GM12878 (cell line): ENCODE data around the gene ZC3H12D. TPM values are rescaled to one million over a fixed set of nuclear protein-coding genes. Genes with fewer than 3 reads are reported as not detected.

Experiments used
- ATF7 ChIP-seq: fragments of 450-650 bp; IDR thresholded peaks from 2 replicates; pipeline ENCODE4 v1.6.1; 2016; ENCODE audit warnings: low read depth, mild to moderate bottlenecking
- CBFB ChIP-seq: IDR thresholded peaks from 2 replicates; pipeline ENCODE4 v1.6.1; 2016; ENCODE audit warnings: antibody characterized with exemption, low read depth
- CEBPZ ChIP-seq: fragments of 150-350 bp; IDR thresholded peaks from 2 replicates; pipeline ENCODE4 v1.6.1; 2016; ENCODE audit warnings: low read depth, low read length
- CTCF ChIP-seq, 3 experiments: IDR thresholded peaks in 2 of 3; conservative IDR thresholded peaks in 1 of 3; 2 replicates each; pipeline ENCODE4 v1.5.1; 2011; ENCODE audit warnings: low read depth in 3 of 3, low read length in 3 of 3, mild to moderate bottlenecking in 3 of 3, control low read depth in 2 of 3, moderate library complexity in 2 of 3, inconsistent platforms in 1 of 3, mixed read lengths in 1 of 3; ENCODE audit not compliant: control insufficient read depth in 2 of 3, insufficient read depth in 1 of 3; ENCODE audit errors: extremely low read depth in 1 of 3
- IRF3 ChIP-seq: fragments of 450-650 bp; IDR thresholded peaks from 2 replicates; pipeline ENCODE4 v1.6.1; 2014; ENCODE audit warnings: mild to moderate bottlenecking
- MEF2B ChIP-seq: fragments of 450-650 bp; IDR thresholded peaks from 2 replicates; pipeline ENCODE4 v1.6.1; 2018; ENCODE audit warnings: mild to moderate bottlenecking, moderate library complexity; ENCODE audit not compliant: partially characterized antibody, poor library complexity, severe bottlenecking
- MTA2 ChIP-seq: fragments of 450-650 bp; IDR thresholded peaks from 2 replicates; pipeline ENCODE4 v1.6.1; 2016; ENCODE audit warnings: low read depth, mild to moderate bottlenecking, moderate library complexity
- MYC ChIP-seq: IDR thresholded peaks from 2 replicates; pipeline ENCODE4 v1.6.1; 2011; ENCODE audit warnings: mild to moderate bottlenecking, low read length, moderate library complexity, inconsistent platforms; ENCODE audit not compliant: insufficient read depth, insufficient replicate concordance, insufficient read length, severe bottlenecking
- POLR2AphosphoS5 ChIP-seq: IDR thresholded peaks from 2 replicates; pipeline ENCODE4 v1.6.1; 2011; ENCODE audit warnings: mild to moderate bottlenecking, low read length, inconsistent platforms
- RAD51 ChIP-seq: fragments of 450-650 bp; IDR thresholded peaks from 2 replicates; pipeline ENCODE4 v1.6.1; 2016; ENCODE audit warnings: moderate library complexity, mild to moderate bottlenecking, inconsistent platforms
- SPI1 ChIP-seq: IDR thresholded peaks from 2 replicates; pipeline ENCODE4 v1.6.1; 2011; ENCODE audit warnings: low read depth, mild to moderate bottlenecking, low read length, moderate library complexity, borderline replicate concordance; ENCODE audit not compliant: insufficient read depth
- TCF7 ChIP-seq: IDR thresholded peaks from 2 replicates; pipeline ENCODE4 v1.6.1; 2014; ENCODE audit warnings: antibody characterized with exemption, borderline replicate concordance
- WRNIP1 ChIP-seq: IDR thresholded peaks from 2 replicates; pipeline ENCODE4 v1.6.1; 2011; ENCODE audit warnings: low read depth, low read length, improper control_type of control experiment, borderline replicate concordance
- polyA plus RNA-seq, 11 experiments: library from polyadenylated mRNA; depleted of rRNA in 4 of 11; unstranded in 6 of 11; stranded (reverse) in 5 of 11; fragments of >200 nt; fragmentation: Nextera tagmentation in 4 of 11; fragmentation: Illumina TruSeq in 1 of 11; extraction: Ambion mirVana in 4 of 11; extraction: Trizol in 1 of 11; gene quantifications; 1 replicate in 1 of 11; 2 replicates in 10 of 11; pipeline versions ENCODE4 v1.2.1 to v1.2.3, GENCODE V29; 2011 to 2016; ENCODE audit warnings: inconsistent platforms in 2 of 11, missing spikeins in 2 of 11, low read depth in 1 of 11
- total RNA-seq, 4 experiments: library from RNA; depleted of rRNA in 3 of 4; stranded (reverse); fragments of >200 nt in 3 of 4; fragmentation: Illumina TruSeq in 1 of 4; extraction: Trizol in 1 of 4; gene quantifications; 2 replicates each; pipeline versions ENCODE4 v1.2.1 to v1.2.3, GENCODE V29; 2013 to 2021
- TF ChIP-seq, protein P1 (sequence below): IDR thresholded peaks from 2 replicates; pipeline ENCODE4 v1.6.1; 2012; ENCODE audit warnings: low read depth, low read length, improper control_type of control experiment
- TF ChIP-seq, protein P2 (sequence below): fragments of 450-650 bp; IDR thresholded peaks from 2 replicates; pipeline ENCODE4 v1.6.1; 2018; ENCODE audit warnings: mild to moderate bottlenecking, low read depth, moderate library complexity; ENCODE audit not compliant: partially characterized antibody
- TF ChIP-seq, protein P3 (sequence below): IDR thresholded peaks from 2 replicates; pipeline ENCODE4 v1.6.1; 2011; ENCODE audit warnings: low read depth, low read length, improper control_type of control experiment, borderline replicate concordance

ZC3H12D gene
- total and polyA plus RNA-seq, 10 of the 15 experiments (the other 5 are each of a cell fraction or from before 2014, with no cell fraction given), result 1.4 to 29.7 (median 8.8) TPM

- TF ChIP-seq IRF3, result no peak
- no peak for TF ChIP-seq POLR2AphosphoS5
- TF ChIP-seq MTA2, result no peak
- peak; percentile 38; the same call in 1 of the 2 replicates for TF ChIP-seq SPI1
- TF ChIP-seq, protein P1, sequence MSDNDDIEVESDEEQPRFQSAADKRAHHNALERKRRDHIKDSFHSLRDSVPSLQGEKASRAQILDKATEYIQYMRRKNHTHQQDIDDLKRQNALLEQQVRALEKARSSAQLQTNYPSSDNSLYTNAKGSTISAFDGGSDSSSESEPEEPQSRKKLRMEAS, result peak; percentile 22; the same call in 1 of the 2 replicates
- TF ChIP-seq CEBPZ, result no peak
- no peak for TF ChIP-seq CBFB
- TF ChIP-seq, protein P2, sequence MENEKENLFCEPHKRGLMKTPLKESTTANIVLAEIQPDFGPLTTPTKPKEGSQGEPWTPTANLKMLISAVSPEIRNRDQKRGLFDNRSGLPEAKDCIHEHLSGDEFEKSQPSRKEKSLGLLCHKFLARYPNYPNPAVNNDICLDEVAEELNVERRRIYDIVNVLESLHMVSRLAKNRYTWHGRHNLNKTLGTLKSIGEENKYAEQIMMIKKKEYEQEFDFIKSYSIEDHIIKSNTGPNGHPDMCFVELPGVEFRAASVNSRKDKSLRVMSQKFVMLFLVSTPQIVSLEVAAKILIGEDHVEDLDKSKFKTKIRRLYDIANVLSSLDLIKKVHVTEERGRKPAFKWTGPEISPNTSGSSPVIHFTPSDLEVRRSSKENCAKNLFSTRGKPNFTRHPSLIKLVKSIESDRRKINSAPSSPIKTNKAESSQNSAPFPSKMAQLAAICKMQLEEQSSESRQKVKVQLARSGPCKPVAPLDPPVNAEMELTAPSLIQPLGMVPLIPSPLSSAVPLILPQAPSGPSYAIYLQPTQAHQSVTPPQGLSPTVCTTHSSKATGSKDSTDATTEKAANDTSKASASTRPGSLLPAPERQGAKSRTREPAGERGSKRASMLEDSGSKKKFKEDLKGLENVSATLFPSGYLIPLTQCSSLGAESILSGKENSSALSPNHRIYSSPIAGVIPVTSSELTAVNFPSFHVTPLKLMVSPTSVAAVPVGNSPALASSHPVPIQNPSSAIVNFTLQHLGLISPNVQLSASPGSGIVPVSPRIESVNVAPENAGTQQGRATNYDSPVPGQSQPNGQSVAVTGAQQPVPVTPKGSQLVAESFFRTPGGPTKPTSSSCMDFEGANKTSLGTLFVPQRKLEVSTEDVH, result no peak
- TF ChIP-seq WRNIP1, result no peak
- peak; percentile 93 for TF ChIP-seq MEF2B
- TF ChIP-seq MYC, result no peak
- TF ChIP-seq, protein P3, sequence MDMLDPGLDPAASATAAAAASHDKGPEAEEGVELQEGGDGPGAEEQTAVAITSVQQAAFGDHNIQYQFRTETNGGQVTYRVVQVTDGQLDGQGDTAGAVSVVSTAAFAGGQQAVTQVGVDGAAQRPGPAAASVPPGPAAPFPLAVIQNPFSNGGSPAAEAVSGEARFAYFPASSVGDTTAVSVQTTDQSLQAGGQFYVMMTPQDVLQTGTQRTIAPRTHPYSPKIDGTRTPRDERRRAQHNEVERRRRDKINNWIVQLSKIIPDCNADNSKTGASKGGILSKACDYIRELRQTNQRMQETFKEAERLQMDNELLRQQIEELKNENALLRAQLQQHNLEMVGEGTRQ, result no peak
- no peak for TF ChIP-seq RAD51
- TF ChIP-seq CTCF (IDR thresholded peaks at IDR 0.05 in 2 of 3, conservative IDR thresholded peaks at IDR 0.05 in 1 of 3; ENCODE audit: control insufficient read depth in 2 of 3, extremely low read depth in 1 of 3, insufficient read depth in 1 of 3, low read depth in 3 of 3, low read length in 3 of 3), result peak in 2 of 3 experiments; percentile 12 to 27; a peak in 1 of 6 replicates
- TF ChIP-seq ATF7, result peak; percentile 92
- TF ChIP-seq TCF7, result 0 out of 2 replicates have a peak, but pooled peaks have one; percentile 38
Measured at GRCh38 chr6:149473080-149474052, 11.4 kb downstream of the ZC3H12D start (continued).
